Gastroesophageal sphincter (tissue), 4 donors: ENCODE results near the gene EIF4E3. TPM values are rescaled to one million over a fixed set of nuclear protein-coding genes. Genes with fewer than 3 reads are reported as not detected.

Experiments used
- ATAC-seq: fragments of 150-250 bp; one replicate; pipeline ENCODE4 v1.9.1; 2016; ENCODE audit warnings: mild to moderate bottlenecking, moderate library complexity
- H3K27ac ChIP-seq, 4 donors: fragments of 200-600 bp; sonication (generic) in 3 of 4; 1 replicate in 3 of 4; 2 replicates in 1 of 4; pipeline ENCODE4 v1.5.1; 2016 to 2019
- H3K27me3 ChIP-seq: fragments of 200-600 bp; sonication (generic); one replicate; pipeline ENCODE4 v1.5.1; 2019
- H3K36me3 ChIP-seq, 2 donors: fragments of 200-600 bp; sonication (generic); one replicate each; pipeline ENCODE4 v1.5.1; 2019; ENCODE audit warnings: control low read depth in 1 of 2
- H3K4me1 ChIP-seq, 3 donors: fragments of 200-600 bp; sonication (generic); 1 replicate in 2 of 3; 2 replicates in 1 of 3; pipeline ENCODE4 v1.5.1; 2016 to 2019; ENCODE audit warnings: control low read depth in 2 of 3
- H3K4me3 ChIP-seq, 2 donors: fragments of 200-600 bp; sonication (generic); one replicate each; pipeline ENCODE4 v1.5.1; 2019; ENCODE audit warnings: mild to moderate bottlenecking in 1 of 2, moderate library complexity in 1 of 2
- H3K9me3 ChIP-seq, 3 donors: fragments of 200-600 bp; sonication (generic); one replicate each; pipeline ENCODE4 v1.5.1; 2017 to 2019; ENCODE audit warnings: control low read depth in 2 of 3
- EP300 ChIP-seq: sonication (generic); formaldehyde crosslinking; IDR thresholded peaks from one replicate; pipeline ENCODE4 v1.6.1; 2017; ENCODE audit warnings: antibody characterized with exemption, mild to moderate bottlenecking
- POLR2A ChIP-seq, 2 donors: fragments of 450-650 bp; IDR thresholded peaks; one replicate each; pipeline ENCODE4 v1.6.1; 2017; ENCODE audit warnings: antibody characterized with exemption in 2 of 2, mild to moderate bottlenecking in 2 of 2, moderate library complexity in 1 of 2
- POLR2AphosphoS5 ChIP-seq: sonication (generic); formaldehyde crosslinking; IDR thresholded peaks from one replicate; pipeline ENCODE4 v1.6.1; 2017; ENCODE audit warnings: antibody characterized with exemption
- WGBS, 2 donors: methylation state at CpG; one replicate each; pipeline ENCODE4 v1.1.5; 2018; ENCODE audit warnings: low coverage in 1 of 2; 5-methylcytosine and 5-hydroxymethylcytosine counted together
- total RNA-seq, 4 donors: library from RNA; depleted of rRNA; stranded (reverse); fragments of >200 nt; gene quantifications; one replicate each; pipeline ENCODE4 v1.1.0, GENCODE V29; 2016
- TF ChIP-seq, protein P1 (sequence below), 4 experiments: fragments of 200-600 bp in 2 of 4; fragments of 450-650 bp in 2 of 4; sonication (generic) in 1 of 4; IDR thresholded peaks; one replicate each; pipeline ENCODE4 v1.5.1; 2017 to 2019; ENCODE audit warnings: antibody characterized with exemption in 4 of 4, mild to moderate bottlenecking in 2 of 4, moderate library complexity in 2 of 4

Gene EIF4E3
- total RNA-seq: 10 to 100 TPM; 28.8 to 55.8 (median 41.6) TPM

DNA sequence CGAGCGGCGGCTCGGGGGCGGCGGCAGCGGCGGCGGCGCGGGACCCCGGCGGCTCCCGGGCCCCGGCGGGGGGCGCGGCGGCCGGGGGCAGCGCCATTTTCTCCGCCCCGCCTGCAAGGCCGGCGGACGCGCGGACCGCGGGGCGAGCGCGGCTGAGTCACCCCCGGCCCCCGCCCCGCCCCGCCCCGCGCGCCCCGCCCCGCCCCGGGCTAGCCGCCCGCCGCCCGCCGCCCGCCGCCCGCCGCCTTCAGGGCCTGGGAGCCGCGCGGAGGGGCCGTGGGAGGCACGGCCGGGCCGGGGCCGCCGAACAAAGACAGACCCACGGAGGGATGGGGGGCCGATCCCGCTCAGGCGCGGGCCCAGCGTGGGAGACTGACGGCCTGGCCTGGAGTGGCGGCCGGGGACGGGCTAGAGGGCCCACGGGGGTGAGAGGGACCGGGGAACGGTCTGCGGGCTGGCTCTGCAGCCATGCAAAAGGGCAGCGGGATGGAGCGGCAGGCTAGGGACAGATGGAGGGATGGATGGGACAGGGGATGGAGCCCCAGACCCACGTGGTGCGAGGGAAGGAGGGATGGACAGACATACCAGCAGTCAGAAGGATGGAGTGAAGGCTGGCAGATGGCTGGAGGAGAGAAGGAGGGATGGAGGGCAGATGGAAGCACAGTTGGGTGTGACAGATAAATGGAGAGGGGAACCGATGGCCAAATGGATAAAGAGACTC is at the start of gene EIF4E3:
Gene EIF4E3 (minus strand): TSS at position 132 of the 721 bp plus-strand sequence. CDS start 35 bp downstream, at position 97.
- H3K27ac ChIP-seq: peak within 1 kb of the TSS; percentile 37 to 89 (median 85)
- ATAC-seq: peak; percentile 88
- no peaks in the 10 kb centered on the region for H3K9me3 ChIP-seq
- TF ChIP-seq POLR2AphosphoS5 (no peak), EP300 (no peak), POLR2A (IDR thresholded peaks at IDR 0.05) (no peak)
- TF ChIP-seq, protein P1, sequence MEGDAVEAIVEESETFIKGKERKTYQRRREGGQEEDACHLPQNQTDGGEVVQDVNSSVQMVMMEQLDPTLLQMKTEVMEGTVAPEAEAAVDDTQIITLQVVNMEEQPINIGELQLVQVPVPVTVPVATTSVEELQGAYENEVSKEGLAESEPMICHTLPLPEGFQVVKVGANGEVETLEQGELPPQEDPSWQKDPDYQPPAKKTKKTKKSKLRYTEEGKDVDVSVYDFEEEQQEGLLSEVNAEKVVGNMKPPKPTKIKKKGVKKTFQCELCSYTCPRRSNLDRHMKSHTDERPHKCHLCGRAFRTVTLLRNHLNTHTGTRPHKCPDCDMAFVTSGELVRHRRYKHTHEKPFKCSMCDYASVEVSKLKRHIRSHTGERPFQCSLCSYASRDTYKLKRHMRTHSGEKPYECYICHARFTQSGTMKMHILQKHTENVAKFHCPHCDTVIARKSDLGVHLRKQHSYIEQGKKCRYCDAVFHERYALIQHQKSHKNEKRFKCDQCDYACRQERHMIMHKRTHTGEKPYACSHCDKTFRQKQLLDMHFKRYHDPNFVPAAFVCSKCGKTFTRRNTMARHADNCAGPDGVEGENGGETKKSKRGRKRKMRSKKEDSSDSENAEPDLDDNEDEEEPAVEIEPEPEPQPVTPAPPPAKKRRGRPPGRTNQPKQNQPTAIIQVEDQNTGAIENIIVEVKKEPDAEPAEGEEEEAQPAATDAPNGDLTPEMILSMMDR (IDR thresholded peaks at IDR 0.05): no peak
- H3K4me1 ChIP-seq: peaks cover 0 to 45% (median 4%) of the 10 kb centered on the region in 3 donors
- H3K4me3 ChIP-seq: peak within 1 kb of the TSS; percentile 81 to 93
- 8 to 60% methylated on average over 1 to 8 of the region's 80 CpGs for WGBS, 2 donors
- H3K27me3 ChIP-seq: no peaks in the 10 kb centered on the region
- no peaks in the 10 kb centered on the region for H3K36me3 ChIP-seq

DNA sequence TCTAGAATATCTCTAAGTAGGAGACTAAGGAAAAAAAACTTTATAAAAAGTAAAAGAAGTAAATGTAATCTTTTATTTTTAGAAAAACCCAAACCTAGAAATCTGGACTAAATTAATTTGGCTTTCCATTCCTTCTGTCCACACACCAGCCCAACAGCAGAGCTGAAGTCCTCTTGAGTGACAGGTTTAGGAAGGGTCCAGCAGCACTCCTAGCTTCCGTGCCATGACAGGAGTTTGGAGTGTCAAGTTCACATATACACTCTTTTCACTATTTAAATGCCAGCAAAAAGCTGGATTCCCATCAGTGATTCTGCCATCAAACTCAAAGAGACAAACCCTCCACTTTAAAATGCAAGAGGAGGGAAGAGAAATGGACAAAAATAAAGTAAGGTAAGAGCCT is 46.7 kb upstream of the EIF4E3 start:
- 38% methylated on average over 1 of the region's 1 CpG; no CpG with 5 or more reads in 1 of the 2 donors for WGBS, 2 donors
- no peak for TF ChIP-seq EP300
- TF ChIP-seq, protein P1 (IDR thresholded peaks at IDR 0.05): no peak
- no peaks in the 10 kb centered on the region for H3K4me1 ChIP-seq
- H3K4me3 ChIP-seq: no peak overlapping the region
- H3K27ac ChIP-seq: no peak overlapping the region
- ATAC-seq: no peak
- no peaks in the 10 kb centered on the region for H3K9me3 ChIP-seq
- H3K27me3 ChIP-seq: peaks cover 48% of the 10 kb centered on the region
- no peaks in the 10 kb centered on the region for H3K36me3 ChIP-seq

DNA sequence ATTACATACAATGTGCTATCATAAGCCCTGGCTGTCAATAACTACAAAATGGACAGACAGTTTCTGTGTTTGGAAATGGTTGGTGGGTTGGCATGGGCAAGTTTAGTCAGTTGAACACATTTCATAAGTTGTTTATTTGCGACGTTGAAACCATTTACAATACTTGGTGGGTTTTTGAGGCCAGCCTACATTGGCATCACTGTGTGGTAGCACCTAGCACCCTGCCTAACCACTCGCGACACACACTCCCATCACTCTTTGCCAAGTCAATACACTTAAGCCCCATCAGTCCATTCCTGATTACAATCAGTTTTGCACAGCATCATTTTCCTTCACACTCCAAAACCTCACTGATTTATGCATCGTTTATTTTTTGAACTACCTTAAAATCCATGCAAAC is 45.9 kb upstream of the EIF4E3 start:
- no peaks in the 10 kb centered on the region for H3K9me3 ChIP-seq
- no peak overlapping the region for H3K27ac ChIP-seq
- no peak for ATAC-seq
- H3K27me3 ChIP-seq: peaks cover 40% of the 10 kb centered on the region
- H3K36me3 ChIP-seq: no peaks in the 10 kb centered on the region
- H3K4me3 ChIP-seq: no peak overlapping the region
- no peaks in the 10 kb centered on the region for H3K4me1 ChIP-seq
- 66 to 75% methylated on average over 5 of the region's 5 CpGs for WGBS, 2 donors
- no peak for TF ChIP-seq POLR2A (IDR thresholded peaks at IDR 0.05)
- TF ChIP-seq, protein P1 (IDR thresholded peaks at IDR 0.05): no peak

DNA sequence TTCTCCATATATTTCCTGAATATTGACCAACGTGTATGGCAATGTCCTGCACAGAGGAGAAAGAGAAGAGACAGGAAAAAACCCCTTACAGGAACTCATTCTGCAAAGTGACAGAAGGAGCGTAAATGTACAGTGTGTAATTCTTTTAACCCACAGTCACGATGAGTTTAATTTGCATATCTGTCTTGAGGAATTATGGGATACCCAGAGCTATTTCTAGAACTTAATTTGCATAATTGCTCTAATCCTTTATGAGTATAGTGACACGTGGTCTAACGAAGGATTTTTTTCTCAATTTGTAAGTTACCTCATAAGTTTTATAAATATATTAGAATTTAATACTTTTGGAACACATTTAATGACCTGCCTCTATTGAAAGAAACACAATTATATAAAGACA is 38.2 kb upstream of the EIF4E3 start:
- Histone ChIP-seq H3K4me3 (no peak overlapping the region), H3K27me3 (peaks cover 30% of the 10 kb centered on the region), H3K27ac (no peak overlapping the region), H3K4me1 (no peaks in the 10 kb centered on the region), H3K9me3 (no peaks in the 10 kb centered on the region), H3K36me3 (no peaks in the 10 kb centered on the region)
- ATAC-seq: no peak
- WGBS, 2 donors: 60 to 71% methylated on average over 5 of the region's 5 CpGs
- no peak for TF ChIP-seq EP300
- TF ChIP-seq POLR2A (IDR thresholded peaks at IDR 0.05): no peak
- TF ChIP-seq, protein P1 (IDR thresholded peaks at IDR 0.05): no peak
- TF ChIP-seq POLR2AphosphoS5: no peak

DNA sequence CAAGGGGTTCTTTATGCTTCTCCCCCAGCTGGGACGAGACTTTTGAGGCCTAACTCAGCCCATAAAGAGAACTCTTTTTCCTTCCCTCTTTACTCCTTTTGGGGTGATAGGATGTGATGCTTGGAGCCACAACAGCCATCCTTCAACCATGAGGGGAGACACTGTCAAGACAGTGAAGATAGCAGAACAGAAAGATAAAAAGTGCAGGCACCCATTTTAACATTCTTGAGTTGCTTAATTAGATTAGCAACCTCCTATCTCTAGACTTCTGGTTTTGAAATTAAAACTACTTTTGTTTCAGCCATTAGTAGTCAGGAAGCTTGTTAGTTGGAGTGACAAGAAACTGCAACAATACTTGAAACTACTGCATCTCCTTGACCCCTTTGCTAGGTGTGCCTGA is 34.9 kb upstream of the EIF4E3 start:
- Histone ChIP-seq H3K9me3 (no peaks in the 10 kb centered on the region), H3K4me1 (peaks cover 0 to 6% (median 0%) of the 10 kb centered on the region in 3 donors), H3K4me3 (no peak overlapping the region), H3K36me3 (no peaks in the 10 kb centered on the region), H3K27me3 (peaks cover 26% of the 10 kb centered on the region), H3K27ac (no peak overlapping the region)
- no CpG with 5 or more reads among the region's 1 CpG for WGBS, 2 donors
- TF ChIP-seq, protein P1 (IDR thresholded peaks at IDR 0.05): no peak
- no peak for TF ChIP-seq POLR2AphosphoS5
- no peak for TF ChIP-seq POLR2A (IDR thresholded peaks at IDR 0.05)
- no peak for TF ChIP-seq EP300
- ATAC-seq: no peak
